HG02588 (cell line): ENCODE data around the gene INPP5A.
"Not testable (repeated sequence)": the region's sequence is repeated elsewhere in the genome, so short reads cannot be mapped to it uniquely, and the experiment has no call there.

Experiments
- ATAC-seq: cut with Tn5 transposase; IDR thresholded peaks from one replicate; pipeline ENCODE4 v1.9.1; 2021; ENCODE audit warnings: mild to moderate bottlenecking, moderate library complexity; ENCODE audit not compliant: unreplicated experiment

Gene INPP5A

DNA sequence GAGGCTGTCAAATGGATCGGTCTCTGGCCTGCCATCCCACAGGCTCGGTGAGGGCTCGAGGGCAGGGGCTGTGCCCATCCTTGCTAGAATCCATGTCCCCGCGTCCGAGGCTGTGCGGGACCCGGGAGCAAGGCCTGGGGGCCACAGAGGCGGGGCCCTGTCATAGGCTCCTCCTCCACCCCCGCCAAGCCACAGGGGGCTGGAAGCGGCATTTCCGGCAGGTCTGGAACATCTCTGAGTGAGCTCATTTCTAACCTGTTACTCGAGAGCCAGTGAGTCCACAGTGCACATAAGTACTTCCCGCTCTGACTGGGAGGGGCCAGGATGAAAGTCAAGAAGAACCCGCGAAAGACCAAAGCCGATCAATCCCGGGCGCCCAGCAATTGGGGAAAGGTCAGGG lies 190.7 kb downstream of the INPP5A start:
- ATAC-seq = no peak

DNA sequence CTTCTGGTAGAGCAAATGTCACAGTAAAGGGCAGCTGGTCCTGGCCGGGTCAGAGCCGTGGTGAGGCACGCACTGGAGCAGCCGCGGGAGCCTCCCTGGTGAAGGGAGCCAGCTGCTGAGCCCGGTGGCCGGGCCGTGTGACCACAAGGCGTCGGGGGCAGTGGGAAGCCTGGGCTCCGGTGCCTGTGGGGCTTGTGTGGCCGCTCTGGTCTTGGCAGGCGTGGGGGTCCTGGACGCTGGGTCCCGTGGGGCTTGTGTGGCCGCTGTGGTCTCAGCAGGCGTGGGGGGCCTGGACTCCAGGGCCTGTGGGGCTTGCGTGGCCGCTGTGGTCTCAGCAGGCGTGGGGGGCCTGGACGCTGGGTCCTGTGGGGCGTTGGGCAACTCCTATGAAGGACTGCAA lies 191.2 kb downstream of the INPP5A start:
- no peak for ATAC-seq

DNA sequence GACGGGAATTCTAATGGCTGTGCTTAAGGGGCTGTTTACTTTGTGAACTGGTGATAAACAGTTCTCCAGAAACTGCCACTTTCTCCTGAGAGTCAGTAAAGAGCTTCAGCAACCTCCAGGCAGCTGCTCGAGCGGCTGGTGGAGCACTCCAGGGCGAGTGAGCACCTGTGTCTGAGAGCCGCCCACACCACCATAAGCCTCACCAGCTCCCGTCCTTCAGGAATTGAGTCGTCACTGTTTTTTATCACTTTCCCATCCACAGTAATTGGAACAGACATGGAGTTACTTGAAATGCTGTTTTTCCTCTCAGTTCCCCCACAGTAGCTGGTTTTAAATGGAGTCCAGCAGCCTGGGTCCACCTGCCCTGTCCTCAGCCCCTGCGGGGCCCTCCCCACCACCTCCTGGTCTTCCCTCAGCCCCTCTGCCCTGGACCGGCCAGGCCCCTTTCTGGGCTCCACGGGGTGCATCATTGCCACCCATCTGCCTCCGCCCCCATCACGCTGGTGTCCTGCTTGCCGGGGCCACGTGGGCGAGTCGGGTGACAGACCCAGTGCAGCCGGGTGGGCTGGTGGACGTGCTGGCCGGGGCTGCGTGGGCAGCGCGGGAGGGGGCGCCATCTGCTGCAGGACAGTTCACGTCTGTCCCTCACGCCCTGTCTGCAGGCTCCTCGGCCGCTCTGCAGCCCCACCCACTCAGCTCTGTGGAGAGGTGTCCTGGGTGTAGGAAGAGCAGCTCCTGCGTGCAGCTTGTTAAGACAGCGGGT lies 192.4 kb downstream of the INPP5A start:
- no peak for ATAC-seq

DNA sequence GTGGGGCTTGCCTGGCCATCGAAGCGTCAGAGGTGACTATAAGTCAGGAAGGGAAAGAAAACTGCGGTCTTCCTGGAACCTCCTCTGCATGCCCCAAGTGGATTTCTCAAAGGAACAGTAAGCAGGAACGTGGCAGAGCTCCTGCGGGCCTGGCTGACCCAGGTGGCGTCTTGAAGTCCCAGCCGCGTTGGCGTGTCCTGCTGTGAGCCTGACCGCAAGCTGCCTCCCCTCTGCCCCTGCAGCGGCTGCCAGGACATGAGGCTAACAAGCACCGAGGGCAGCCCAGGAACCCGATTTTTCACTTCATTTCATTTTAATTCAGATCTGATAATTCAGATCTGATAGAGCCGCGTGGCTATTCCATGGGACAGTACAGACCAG lies 193.0 kb downstream of the INPP5A start:
- no peak for ATAC-seq

DNA sequence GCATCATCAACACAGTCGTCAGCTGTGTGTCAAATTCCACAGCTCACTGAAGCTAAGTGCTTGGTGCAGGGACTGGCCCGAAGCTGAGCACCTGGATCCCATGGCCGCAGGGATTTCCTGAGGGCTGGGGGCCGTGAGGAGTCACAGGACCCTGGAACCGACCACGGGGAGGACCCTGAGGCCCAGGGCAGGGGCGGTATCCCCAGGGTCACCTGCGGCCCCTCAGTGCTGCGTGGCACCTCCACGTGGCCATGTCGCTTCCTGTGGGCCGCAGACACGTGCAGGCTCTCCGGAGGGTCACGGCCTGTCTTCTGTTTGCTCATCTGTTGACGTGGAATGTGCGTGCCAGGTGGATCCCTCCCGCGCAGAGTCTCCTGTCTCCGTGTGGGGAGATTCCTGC lies 194.9 kb downstream of the INPP5A start:
- ATAC-seq = no peak

DNA sequence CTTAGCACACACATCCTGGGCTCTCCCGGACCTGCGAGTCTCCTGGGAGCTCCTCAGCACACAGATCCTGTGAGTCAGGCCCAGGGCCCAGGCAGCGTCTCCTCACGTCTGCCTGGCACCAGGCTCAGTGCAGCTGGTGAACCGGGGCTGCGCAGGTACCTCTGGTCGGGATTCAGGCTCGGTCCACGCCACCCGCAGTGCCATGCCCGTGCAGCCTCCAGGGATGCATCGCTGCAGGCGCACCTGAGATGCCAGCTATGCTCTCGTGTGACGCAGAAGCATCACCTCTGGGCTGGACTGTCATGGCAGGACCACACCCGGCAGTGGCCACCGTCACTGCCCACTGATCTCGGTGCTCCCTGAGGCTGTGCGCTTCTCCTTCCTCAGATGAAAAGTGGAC lies 196.3 kb downstream of the INPP5A start:
- ATAC-seq = no peak

DNA sequence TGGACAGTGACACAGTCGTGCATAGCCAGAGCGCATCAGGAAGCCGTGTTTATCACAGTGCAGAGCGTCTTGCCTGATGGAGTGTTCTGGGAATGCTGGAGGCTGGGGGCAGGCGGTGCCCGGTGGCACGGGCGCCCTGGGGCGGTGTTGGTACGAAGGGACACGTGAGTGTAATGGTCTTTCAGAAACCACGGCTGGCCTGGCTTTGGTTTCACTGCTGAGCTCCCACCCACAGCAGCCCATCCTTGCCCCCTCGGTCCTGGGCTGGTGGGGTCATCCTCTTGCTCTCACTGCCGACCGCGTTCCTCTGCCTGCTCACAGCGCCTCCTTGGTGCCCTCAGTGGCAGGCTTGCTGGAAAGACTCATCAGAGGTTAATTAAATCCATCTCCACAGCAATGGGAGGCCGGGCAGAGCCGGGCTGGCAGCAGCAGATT lies 197.8 kb downstream of the INPP5A start:
- no peak for ATAC-seq

DNA sequence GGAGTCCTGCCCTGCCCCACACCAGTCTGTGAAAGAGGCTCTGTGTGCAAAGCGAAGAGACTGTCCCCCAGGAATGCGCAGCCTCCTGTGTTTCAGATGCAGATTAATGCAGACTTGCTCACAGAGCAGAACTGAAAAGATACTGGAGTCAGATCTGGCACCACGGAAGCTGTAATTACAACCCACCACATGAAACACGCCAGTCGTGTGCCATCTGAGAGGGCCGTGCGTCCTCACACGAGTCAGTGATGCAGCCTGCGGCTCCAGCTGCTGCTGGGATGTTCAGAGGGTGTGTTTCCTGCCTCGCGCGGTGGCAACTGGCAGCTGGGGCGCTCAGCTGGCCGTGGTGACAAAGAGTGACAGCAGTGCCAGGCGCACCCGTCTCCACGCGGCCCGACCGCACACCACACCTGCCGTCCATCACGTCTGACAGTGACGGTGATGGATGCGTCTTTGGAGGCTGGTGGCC lies 198.4 kb downstream of the INPP5A start:
- no peak for ATAC-seq

DNA sequence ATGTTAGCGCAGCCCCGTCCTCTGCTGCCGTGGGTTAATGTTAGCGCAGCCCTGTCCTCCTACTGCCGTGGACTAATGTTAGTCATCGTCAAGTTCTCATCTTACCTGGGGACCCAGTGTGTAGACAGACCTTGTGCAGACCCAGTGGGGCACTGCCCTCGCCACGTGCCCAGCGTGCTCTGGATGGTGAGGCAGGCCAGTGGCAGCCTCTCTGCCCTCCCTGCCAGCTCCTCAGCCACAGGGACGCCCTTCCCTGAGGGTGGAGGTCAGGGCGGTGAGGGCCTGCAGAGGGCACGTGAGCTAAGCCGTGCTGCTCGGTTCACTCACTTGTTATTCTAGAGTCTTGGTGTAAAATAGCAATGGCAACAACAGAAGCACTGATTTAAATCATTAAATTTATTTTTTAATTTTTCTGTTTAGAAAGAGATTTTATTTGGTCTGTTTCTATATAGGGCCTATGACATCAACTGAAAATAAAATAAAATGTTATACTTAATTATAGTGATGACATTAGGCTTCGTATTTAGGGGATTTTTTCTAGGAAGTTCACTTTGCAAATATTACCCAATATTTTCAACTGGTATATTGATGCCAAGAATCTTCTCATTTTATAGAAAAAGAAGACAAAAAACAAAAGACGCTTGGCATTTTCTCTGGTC lies 199.9 kb downstream of the INPP5A start:
- ATAC-seq = no peak

DNA sequence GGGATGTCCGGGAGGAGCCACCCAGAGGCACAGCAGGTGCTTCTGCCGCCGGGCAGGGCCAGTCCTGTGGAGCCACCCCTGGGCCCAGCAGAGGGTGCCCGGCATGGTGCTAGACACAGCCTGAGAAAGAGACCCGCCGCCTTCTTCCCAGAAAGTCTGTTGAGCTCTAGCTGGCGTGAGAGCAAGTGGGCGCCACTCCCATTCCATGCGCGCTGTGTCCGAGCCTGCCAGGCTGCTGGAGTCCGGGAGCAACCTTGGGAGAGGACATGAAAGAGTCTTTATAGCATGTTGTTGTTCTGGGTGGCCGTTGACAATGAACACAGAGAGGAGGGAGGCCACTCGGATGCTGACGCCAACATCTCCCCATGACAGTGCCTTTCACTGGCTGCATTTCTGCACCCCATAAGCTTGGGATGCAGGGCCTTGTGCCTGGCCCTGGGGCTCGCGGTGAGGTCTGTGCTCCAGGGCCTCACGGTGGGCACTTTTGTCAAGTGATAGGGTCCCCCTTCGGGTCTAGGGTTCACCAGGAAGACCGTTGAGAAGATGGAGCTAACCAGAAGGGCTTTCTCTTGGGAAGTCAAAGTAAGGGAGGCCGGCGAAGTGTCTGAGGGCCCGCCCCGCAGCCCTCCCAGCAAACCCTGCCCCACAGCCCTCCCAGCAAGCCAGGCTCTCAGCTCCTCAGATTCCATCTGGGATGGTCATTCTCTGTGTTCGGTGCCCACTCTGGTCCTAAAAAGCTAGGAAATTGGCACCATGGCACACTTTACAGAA lies 201.1 kb downstream of the INPP5A start:
- no peak for ATAC-seq

DNA sequence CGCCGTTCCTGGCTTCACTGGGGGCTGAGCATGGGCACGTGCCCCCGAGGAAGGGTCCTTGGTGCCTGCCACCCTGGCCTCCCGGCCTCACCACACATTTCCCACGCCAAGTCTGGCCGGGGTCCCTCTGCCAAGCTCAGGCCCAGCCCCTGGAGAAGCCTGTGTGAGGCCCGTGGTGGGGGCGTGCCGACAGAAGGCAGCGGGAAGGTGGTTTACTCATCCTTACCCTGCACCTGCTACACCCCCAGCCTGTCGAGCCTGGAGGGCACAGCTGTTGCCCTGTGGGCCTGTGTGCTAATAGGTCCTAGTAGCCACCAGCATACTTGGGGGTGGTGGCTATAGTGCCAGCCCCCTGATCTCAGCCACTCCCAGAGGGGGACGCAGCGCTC lies 201.6 kb downstream of the INPP5A start:
- ATAC-seq = no peak

DNA sequence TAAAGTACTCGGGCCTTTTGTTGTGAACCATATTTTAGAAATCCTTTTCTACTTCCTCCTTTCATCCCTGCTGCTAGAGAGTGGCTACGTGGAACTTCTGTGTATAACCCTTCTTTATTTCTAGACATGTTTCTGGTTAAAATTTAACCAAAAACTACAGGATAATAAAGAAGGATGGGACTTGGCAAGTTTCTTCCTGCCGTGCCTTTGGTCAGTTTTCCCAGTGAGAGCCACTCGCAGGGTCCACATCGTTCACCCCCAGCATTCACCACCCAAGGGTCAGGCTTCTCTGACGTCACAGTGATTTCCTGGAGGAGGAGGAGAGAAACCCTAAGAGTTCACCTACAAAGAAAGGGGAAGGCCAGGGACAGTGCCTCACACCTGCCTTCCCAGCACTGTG lies 203.0 kb downstream of the INPP5A start:
- no peak for ATAC-seq

DNA sequence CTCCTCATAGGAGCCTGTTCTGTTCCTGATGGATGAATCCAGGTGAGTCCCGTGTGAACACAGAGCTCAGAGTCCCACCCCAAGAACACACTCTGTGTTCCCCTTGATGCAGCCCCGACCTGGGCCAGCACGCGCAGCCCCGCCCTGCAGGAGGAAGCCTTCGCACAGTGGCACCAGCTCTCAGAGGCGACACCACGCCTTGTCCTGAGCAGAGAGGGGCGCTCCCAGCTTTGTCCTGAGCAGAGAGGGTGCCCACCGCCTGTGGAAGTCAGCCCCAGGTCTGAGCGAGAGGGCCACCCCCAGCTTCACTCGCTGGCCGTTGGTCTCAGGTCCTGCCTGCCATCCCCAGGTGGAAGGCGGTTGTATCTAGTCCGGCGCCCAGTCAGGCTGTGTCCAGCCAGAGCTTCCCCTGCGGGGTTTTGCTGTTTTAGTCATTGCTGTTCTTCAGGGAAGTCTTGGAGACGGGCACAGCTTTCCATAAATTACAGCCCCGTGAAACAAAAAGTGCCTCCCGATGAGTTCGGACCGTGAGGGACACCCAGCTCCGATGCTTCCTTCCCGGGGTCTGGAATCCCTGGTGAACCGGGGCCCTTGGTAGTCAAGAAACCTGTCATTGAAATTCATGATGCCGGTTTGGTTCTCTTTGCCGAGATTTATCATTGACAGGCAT lies 204.7 kb downstream of the INPP5A start:
- no peak for ATAC-seq

DNA sequence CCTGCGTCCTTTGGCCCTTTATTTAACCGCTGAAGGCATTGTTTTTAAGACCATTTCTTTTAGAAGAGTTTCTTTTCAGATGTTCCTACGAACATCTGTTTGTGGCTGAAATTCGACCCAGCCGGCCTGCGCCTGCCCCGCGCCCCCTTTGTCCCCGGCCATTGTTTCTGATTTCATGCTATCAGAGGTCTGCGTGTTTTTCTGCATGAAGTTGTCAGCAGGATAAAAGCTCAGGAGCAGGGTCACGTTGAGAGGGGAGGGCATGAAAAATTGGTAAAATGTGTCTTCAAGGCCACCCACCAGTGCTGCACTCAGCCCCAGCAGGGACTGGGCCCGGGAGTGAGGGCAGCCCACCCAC lies 205.2 kb downstream of the INPP5A start:
- ATAC-seq = no peak

DNA sequence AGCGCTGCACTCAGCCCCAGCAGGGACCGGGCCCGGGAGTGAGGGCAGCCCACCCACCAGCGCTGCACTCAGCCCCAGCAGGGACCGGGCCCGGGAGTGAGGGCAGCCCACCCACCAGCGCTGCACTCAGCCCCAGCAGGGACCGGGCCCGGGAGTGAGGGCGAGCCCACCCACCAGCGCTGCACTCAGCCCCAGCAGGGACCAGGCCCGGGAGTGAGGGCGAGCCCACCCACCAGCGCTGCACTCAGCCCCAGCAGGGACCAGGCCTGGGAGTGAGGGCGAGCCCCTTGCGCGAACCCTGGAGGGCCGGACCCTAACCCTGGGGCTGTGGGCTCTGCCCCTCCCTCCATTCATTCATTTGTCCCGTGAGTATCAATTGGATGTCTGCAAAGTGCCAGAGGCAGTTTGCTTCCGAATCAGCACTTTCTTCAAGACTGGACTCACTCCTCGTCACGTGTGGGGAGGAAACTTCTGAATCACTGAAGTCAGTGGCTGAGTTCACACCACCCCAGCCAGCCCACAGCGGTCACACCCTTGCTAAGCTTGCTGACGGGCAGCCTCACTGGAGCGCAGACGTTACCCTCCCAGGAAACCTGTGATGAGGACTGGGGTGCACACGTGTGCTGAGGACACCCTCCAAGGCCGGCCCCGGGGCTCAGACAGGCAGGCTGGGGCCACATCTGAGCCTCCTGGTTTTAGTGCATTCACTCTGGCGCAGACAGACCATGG lies 205.8 kb downstream of the INPP5A start:
- not testable (repeated sequence) for ATAC-seq

DNA sequence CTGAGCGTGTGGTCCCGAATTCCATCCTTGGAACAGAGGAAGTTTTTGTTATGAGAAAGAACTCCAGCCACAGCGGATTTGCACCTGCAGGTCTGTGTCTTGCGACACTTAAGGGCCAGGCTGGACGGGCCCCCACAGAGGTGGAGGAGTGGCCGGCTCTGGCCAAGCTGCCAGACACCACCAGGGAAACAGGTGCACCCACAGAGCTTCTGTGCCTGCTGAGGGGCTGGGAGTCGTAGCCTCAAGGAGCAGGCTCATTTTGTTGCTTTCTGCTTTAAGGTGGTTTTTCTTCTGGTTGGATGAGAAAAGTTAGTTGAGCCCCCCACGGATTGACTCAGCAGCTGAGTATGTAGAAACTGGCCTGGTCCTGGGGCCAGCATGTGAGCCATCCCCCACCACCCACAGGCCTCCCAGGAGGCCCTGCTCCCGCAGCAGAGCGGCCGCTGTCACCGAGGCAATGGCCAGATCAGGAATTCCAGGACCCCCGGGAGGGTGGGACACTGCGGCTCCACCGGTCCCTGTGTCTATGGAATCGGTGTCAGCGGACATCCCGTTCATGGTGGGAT lies 206.4 kb downstream of the INPP5A start:
- ATAC-seq = no peak

DNA sequence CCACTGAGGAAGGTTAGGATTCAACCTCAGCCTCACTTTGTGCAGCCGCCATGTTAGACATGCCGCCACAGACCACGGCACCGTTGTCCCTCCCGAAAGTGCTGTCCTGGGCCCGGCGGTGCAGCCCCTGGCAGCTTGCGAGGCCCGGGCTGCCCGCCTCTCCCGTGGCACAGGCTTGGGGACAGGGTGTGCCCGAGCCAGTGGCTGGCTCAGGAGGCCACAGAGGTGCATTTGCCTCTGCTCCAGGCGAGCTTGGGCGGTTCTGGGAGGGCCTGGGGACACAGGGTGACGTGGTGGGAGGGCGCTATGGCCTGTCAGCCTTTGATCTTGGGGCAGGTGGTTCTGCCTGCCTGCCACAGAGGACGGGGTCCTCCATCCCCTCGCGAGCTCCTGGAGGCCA lies 207.3 kb downstream of the INPP5A start:
- no peak for ATAC-seq

DNA sequence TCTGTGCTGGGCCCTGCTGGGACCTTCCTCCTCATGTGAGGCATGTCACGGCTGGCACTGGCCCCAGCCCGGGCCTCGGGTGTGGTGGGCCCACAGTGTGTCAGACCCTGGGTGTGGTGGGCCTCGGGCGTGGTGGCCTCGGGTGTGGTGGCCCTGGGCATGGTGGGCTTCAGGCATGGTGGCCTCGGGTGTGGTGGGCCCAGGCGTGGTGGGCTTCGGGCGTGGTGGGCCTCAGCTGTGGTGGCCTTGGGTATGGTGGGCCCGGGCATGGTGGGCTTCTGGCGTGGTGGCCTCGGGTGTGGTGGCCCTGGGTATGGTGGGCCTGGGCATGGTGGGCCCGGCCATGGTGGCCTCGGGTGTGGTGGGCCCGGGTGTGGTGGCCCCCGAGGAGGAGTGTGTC lies 207.9 kb downstream of the INPP5A start:
- ATAC-seq = no peak

DNA sequence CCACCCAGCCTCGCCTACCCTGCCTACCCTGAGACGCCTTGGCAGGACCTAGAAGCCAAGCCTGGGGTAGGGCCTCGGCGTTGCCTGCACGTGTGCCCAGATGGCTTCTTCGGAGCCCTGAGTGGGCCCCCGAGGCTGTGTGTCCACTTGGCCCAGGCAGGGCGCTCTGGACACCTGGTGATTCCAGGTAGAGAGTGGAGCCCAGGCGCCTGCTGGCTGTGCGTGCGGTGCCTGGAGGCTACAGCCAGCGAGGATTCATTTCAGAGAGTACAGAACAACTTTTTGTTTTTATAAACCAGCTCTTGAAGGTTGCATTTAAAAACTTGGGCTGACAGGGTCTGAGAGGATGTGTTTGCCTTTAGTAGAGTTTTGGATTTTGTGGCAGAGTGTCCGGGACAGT lies 208.4 kb downstream of the INPP5A start:
- no peak for ATAC-seq

DNA sequence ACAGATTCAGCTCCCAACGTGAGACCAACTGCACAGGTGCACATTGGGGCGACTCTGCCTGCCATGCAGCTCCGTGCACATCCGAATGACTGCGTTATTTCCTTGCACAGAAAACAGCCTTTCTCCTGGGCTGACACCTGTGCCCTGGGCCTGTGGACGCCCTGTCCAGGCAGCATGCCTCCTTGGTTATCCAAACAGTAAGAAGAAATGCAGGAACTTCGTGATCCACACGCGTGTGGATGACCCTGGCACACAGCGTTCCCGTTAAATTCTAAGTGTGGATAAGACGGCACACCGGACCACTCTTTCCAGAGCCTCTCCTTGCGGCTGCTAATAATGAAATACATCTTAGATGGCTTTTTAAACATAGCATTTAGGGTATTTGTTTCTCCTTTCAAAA lies 208.8 kb downstream of the INPP5A start:
- no peak for ATAC-seq
